Measurements from ENCODE around the gene HPX. TPM values are rescaled to one million over a fixed set of nuclear protein-coding genes. Genes with fewer than 3 reads are reported as not detected.

Gene HPX
- 0.66 TPM for polyA plus RNA-seq (2013, experiment 1 of 2)
- 1.4 TPM for polyA plus RNA-seq (2013, experiment 2 of 2)

DNA sequence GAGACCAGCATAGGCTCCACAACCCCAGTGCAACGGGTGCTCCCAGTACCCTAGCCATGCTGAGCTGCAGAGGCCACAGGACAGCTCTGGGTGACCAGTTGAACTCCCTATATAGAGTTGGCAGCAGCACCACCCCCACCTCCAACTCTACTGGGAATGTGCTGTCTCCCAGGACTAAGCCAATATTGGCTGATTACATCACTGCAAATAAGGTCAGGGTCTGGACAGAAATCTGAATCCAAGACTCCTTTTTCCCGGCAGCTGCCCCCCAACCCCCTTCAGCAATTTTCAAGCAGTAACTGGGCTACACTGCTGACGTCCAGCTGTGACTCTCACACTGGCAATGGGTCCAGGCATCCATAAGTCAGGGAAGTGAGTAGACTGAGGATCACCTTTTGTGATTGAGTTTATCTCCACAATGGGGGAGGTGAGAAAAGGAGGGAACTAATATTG is at the start of gene HPX:
TSS of gene HPX (minus strand) at position 82 of the 453 bp plus-strand sequence. CDS start at position 58, 24 bp downstream.
- Histone ChIP-seq H3K9me3 (ENCODE audit: control insufficient read depth, low read length) (no peaks in the 10 kb centered on the region), H3K4me3 (ENCODE audit: extremely low read depth, insufficient read depth, low read length, poor library complexity, severe bottlenecking) (no peak within 1 kb of the TSS), H3K36me3 (ENCODE audit: control insufficient read depth, insufficient read depth, low read length) (no peaks in the 10 kb centered on the region), H3K27ac (ENCODE audit: low read depth, low read length, severe bottlenecking) (peak within 1 kb of the TSS; percentile 25), H3K4me1 (ENCODE audit: control insufficient read depth, insufficient read depth, low read length, poor library complexity, severe bottlenecking) (peaks cover 8% of the 10 kb centered on the region)
- 57 to 75% methylated on average over 2 of the region's 3 CpGs for WGBS, 2 experiments (ENCODE audit: insufficient coverage in 2 of 2)

DNA sequence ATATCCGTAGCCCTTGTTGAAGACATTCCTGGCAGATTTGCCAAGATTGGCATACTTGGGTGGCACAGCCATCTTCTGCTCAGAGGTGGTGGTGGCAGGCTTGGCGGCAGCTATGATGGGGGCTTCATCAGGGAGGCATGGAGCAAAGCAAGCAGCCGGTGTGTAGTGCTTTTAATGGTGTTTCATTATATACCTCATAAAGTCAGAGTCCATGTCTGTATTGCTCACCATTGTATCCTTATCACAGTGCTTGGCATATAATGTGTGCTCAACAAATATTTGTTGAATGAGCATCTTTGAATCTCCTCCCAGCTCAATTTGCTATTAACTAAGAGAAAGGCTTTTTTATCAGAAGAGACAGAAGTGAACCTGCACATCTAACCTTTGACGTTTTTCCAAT is 48.5 kb upstream of the HPX start:
- H3K4me1 ChIP-seq (ENCODE audit: control insufficient read depth, insufficient read depth, low read length, poor library complexity, severe bottlenecking): no peaks in the 10 kb centered on the region
- no peak overlapping the region for H3K4me3 ChIP-seq (ENCODE audit: extremely low read depth, insufficient read depth, low read length, poor library complexity, severe bottlenecking)
- H3K27ac ChIP-seq (ENCODE audit: low read depth, low read length, severe bottlenecking): no peak overlapping the region
- 89 to 95% methylated on average over 2 of the region's 4 CpGs for WGBS, 2 experiments (ENCODE audit: insufficient coverage in 2 of 2)
- peaks cover 85% of the 10 kb centered on the region for H3K36me3 ChIP-seq (ENCODE audit: control insufficient read depth, insufficient read depth, low read length)
- H3K9me3 ChIP-seq (ENCODE audit: control insufficient read depth, low read length): no peaks in the 10 kb centered on the region

- no peak overlapping the region for H3K4me3 ChIP-seq (ENCODE audit: extremely low read depth, insufficient read depth, low read length, poor library complexity, severe bottlenecking)
- H3K4me1 ChIP-seq (ENCODE audit: control insufficient read depth, insufficient read depth, low read length, poor library complexity, severe bottlenecking): no peaks in the 10 kb centered on the region
- peaks cover 83% of the 10 kb centered on the region for H3K36me3 ChIP-seq (ENCODE audit: control insufficient read depth, insufficient read depth, low read length)
- WGBS, 2 experiments (ENCODE audit: insufficient coverage in 2 of 2): 93 to 100% methylated on average over 3 of the region's 3 CpGs
- H3K9me3 ChIP-seq (ENCODE audit: control insufficient read depth, low read length): no peaks in the 10 kb centered on the region
- H3K27ac ChIP-seq (ENCODE audit: low read depth, low read length, severe bottlenecking): no peak overlapping the region
Measured at GRCh38 chr11:6488821-6489220, 48.0 kb upstream of the HPX start.

- Histone ChIP-seq H3K27ac (ENCODE audit: low read depth, low read length, severe bottlenecking) (no peak overlapping the region), H3K4me1 (ENCODE audit: control insufficient read depth, insufficient read depth, low read length, poor library complexity, severe bottlenecking) (no peaks in the 10 kb centered on the region), H3K4me3 (ENCODE audit: extremely low read depth, insufficient read depth, low read length, poor library complexity, severe bottlenecking) (no peak overlapping the region), H3K9me3 (ENCODE audit: control insufficient read depth, low read length) (no peaks in the 10 kb centered on the region), H3K36me3 (ENCODE audit: control insufficient read depth, insufficient read depth, low read length) (peaks cover 84% of the 10 kb centered on the region)
- WGBS, 2 experiments (ENCODE audit: insufficient coverage in 2 of 2): 88 to 100% methylated on average over 5 to 6 of the region's 6 CpGs
Measured at GRCh38 chr11:6488342-6488741, 47.6 kb upstream of the HPX start.

DNA sequence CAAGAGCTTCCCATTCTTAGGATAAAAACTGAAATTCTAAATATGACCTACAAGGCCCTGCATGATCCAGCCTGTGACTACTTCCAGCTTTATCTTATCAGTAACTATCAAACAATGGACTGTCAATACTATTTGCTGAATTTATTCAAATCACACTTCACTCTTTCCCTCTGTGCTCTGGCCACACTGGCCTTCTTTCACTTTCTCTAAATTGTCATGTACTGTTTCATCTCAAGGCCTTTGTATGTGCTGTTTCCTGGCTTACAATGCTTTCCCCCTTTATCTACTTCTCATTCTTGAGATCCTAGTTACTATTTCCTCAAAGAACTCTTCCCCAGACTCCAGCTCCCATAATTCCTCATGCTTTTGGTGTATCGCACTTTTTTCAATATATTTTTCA is 46.2 kb upstream of the HPX start:
- no peak overlapping the region for H3K27ac ChIP-seq (ENCODE audit: low read depth, low read length, severe bottlenecking)
- no peak overlapping the region for H3K4me3 ChIP-seq (ENCODE audit: extremely low read depth, insufficient read depth, low read length, poor library complexity, severe bottlenecking)
- peaks cover 87% of the 10 kb centered on the region for H3K36me3 ChIP-seq (ENCODE audit: control insufficient read depth, insufficient read depth, low read length)
- no peaks in the 10 kb centered on the region for H3K9me3 ChIP-seq (ENCODE audit: control insufficient read depth, low read length)
- WGBS, 2 experiments (ENCODE audit: insufficient coverage in 2 of 2): no CpG with 5 or more reads among the region's 1 CpG
- H3K4me1 ChIP-seq (ENCODE audit: control insufficient read depth, insufficient read depth, low read length, poor library complexity, severe bottlenecking): peaks cover 10% of the 10 kb centered on the region

DNA sequence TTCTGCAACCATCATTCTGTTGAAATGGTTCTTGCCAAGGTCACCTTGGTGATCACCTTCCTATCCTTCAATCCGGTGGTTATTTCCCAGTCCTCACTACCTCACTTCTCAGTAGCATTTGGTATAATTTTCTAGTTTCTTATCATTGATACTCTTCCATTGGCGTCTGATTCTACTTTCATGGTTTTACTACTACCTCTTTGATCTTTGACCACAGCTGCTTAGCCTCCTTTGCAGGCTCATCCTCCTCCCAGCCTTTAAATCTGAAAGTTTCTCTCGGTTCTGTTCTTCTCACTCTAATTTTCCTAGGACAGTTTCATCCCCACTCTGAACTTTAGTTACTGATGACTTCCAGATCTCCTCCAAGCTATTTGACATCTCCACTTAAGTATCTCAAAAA is 45.5 kb upstream of the HPX start:
- peaks cover 82% of the 10 kb centered on the region for H3K36me3 ChIP-seq (ENCODE audit: control insufficient read depth, insufficient read depth, low read length)
- H3K4me1 ChIP-seq (ENCODE audit: control insufficient read depth, insufficient read depth, low read length, poor library complexity, severe bottlenecking): peaks cover 10% of the 10 kb centered on the region
- 97 to 98% methylated on average over 3 of the region's 3 CpGs for WGBS, 2 experiments (ENCODE audit: insufficient coverage in 2 of 2)
- H3K4me3 ChIP-seq (ENCODE audit: extremely low read depth, insufficient read depth, low read length, poor library complexity, severe bottlenecking): no peak overlapping the region
- no peaks in the 10 kb centered on the region for H3K9me3 ChIP-seq (ENCODE audit: control insufficient read depth, low read length)
- H3K27ac ChIP-seq (ENCODE audit: low read depth, low read length, severe bottlenecking): no peak overlapping the region

GRCh38 chr11:6485661-6486060 is 44.9 kb upstream of the HPX start:
- H3K27ac ChIP-seq (ENCODE audit: low read depth, low read length, severe bottlenecking): no peak overlapping the region
- no peak overlapping the region for H3K4me3 ChIP-seq (ENCODE audit: extremely low read depth, insufficient read depth, low read length, poor library complexity, severe bottlenecking)
- H3K4me1 ChIP-seq (ENCODE audit: control insufficient read depth, insufficient read depth, low read length, poor library complexity, severe bottlenecking): peaks cover 10% of the 10 kb centered on the region
- H3K9me3 ChIP-seq (ENCODE audit: control insufficient read depth, low read length): no peaks in the 10 kb centered on the region
- 98 to 100% methylated on average over 3 of the region's 3 CpGs for WGBS, 2 experiments (ENCODE audit: insufficient coverage in 2 of 2)
- peaks cover 77% of the 10 kb centered on the region for H3K36me3 ChIP-seq (ENCODE audit: control insufficient read depth, insufficient read depth, low read length)

- no peaks in the 10 kb centered on the region for H3K9me3 ChIP-seq (ENCODE audit: control insufficient read depth, low read length)
- H3K27ac ChIP-seq (ENCODE audit: low read depth, low read length, severe bottlenecking): no peak overlapping the region
- peaks cover 81% of the 10 kb centered on the region for H3K36me3 ChIP-seq (ENCODE audit: control insufficient read depth, insufficient read depth, low read length)
- peaks cover 20% of the 10 kb centered on the region for H3K4me1 ChIP-seq (ENCODE audit: control insufficient read depth, insufficient read depth, low read length, poor library complexity, severe bottlenecking)
- H3K4me3 ChIP-seq (ENCODE audit: extremely low read depth, insufficient read depth, low read length, poor library complexity, severe bottlenecking): no peak overlapping the region
- WGBS, 2 experiments (ENCODE audit: insufficient coverage in 2 of 2): 94 to 95% methylated on average over 6 of the region's 6 CpGs
Measured at GRCh38 chr11:6483015-6483414, 42.2 kb upstream of the HPX start.

GRCh38 chr11:6482441-6482840 is 41.7 kb upstream of the HPX start:
- 95 to 100% methylated on average over 2 to 4 of the region's 4 CpGs for WGBS, 2 experiments (ENCODE audit: insufficient coverage in 2 of 2)
- Histone ChIP-seq H3K27ac (ENCODE audit: low read depth, low read length, severe bottlenecking) (peak overlapping the region; percentile 98), H3K4me3 (ENCODE audit: extremely low read depth, insufficient read depth, low read length, poor library complexity, severe bottlenecking) (peak overlapping the region; percentile 97), H3K9me3 (ENCODE audit: control insufficient read depth, low read length) (no peaks in the 10 kb centered on the region), H3K4me1 (ENCODE audit: control insufficient read depth, insufficient read depth, low read length, poor library complexity, severe bottlenecking) (peaks cover 20% of the 10 kb centered on the region), H3K36me3 (ENCODE audit: control insufficient read depth, insufficient read depth, low read length) (peaks cover 83% of the 10 kb centered on the region)

DNA sequence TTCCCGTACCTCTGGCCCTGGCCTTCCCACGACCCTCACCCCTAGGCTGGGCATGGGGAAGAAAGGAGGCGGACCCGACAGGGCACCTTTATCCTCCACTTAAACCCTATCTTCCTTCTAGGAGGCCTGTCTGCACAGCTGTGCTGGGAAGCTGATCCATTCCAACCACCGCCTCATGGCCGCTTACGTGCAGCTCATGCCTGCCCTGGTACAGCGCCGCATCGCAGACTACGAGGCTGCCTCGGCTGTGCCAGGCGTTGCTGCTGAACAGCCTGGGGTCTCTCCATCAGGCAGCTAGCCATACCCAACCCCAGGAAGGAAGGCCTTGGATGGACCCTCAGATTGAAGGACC is 41.1 kb upstream of the HPX start:
- Histone ChIP-seq H3K4me1 (ENCODE audit: control insufficient read depth, insufficient read depth, low read length, poor library complexity, severe bottlenecking) (peaks cover 20% of the 10 kb centered on the region), H3K9me3 (ENCODE audit: control insufficient read depth, low read length) (no peaks in the 10 kb centered on the region), H3K36me3 (ENCODE audit: control insufficient read depth, insufficient read depth, low read length) (peaks cover 83% of the 10 kb centered on the region), H3K4me3 (ENCODE audit: extremely low read depth, insufficient read depth, low read length, poor library complexity, severe bottlenecking) (peak overlapping the region; percentile 97), H3K27ac (ENCODE audit: low read depth, low read length, severe bottlenecking) (peak overlapping the region; percentile 98)
- WGBS, 2 experiments (ENCODE audit: insufficient coverage in 2 of 2): 22 to 36% methylated on average over 8 to 11 of the region's 13 CpGs

GRCh38 chr11:6481012-6481923 is 40.5 kb upstream of the HPX start, which contains the start of the genes ARFIP2 and TIMM10B:
Gene ARFIP2 (minus strand): TSS chr11:6481331. CDS start chr11:6480421, 910 bp downstream.
Gene TIMM10B (plus strand): TSS chr11:6481501. CDS start chr11:6481517, 16 bp downstream.
- peak within 1 kb of the TSS; percentile 97 for H3K4me3 ChIP-seq (ENCODE audit: extremely low read depth, insufficient read depth, low read length, poor library complexity, severe bottlenecking)
- peak within 1 kb of the TSS; percentile 98 for H3K27ac ChIP-seq (ENCODE audit: low read depth, low read length, severe bottlenecking)
- H3K9me3 ChIP-seq (ENCODE audit: control insufficient read depth, low read length): no peaks in the 10 kb centered on the region
- 0% methylated on average over 55 to 56 of the region's 66 CpGs for WGBS, 2 experiments (ENCODE audit: insufficient coverage in 2 of 2)
- H3K36me3 ChIP-seq (ENCODE audit: control insufficient read depth, insufficient read depth, low read length): peaks cover 83% of the 10 kb centered on the region
- H3K4me1 ChIP-seq (ENCODE audit: control insufficient read depth, insufficient read depth, low read length, poor library complexity, severe bottlenecking): peaks cover 20% of the 10 kb centered on the region

All from mesodermal cell (in vitro differentiated cells).